ENCODE results near the gene PGM2.
A peak's percentile ranks its signal among the peaks of the same experiment; 100 is the strongest.
"Not testable (repeated sequence)": the region's sequence is repeated elsewhere in the genome, so short reads cannot be mapped to it uniquely, and the experiment has no call there.

PGM2 gene

DNA sequence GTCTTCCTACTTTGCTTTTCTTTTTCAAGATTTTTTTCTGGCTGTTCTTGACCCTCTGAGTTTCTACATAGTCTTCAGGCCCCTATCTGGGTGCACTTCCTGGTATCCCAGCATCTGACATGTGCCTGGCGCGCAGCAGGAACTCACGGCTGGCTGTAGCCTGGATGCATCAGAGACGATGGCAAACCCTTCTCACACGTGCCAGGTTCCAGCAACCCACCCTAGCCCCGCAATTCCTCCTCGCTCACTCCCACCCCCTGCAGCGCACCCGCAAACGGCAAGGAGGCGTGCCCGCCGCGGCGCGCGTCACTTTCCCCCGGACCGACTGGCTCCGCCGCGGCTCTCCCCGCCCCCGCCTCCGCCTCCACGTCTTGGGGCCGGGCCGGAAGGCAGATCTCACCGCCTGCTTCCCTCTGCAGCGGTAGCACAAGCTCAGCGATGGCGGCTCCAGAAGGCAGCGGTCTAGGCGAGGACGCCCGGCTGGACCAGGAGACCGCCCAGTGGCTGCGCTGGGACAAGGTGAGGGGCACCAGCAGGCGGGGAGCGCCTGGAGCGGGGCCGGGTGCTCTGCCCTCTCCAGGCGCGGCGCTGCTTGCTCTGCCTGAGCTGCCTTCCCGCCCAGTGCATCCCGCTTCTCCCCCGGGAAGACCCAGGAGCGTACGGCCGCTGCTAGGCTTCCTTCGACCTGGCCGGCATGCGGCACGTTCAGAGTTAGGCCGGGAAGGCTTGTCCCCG lies at the start of gene PGM2:
PGM2 (plus strand) TSS at position 392 of the 735 bp plus-strand sequence; CDS start at position 439, 47 bp downstream.
- ATAC-seq (peak; percentile 95), DNase-seq (peak; percentile 91)
- Mint-ChIP-seq H3K27me3 (no peaks in the 10 kb centered on the region), H3K27ac (peak within 1 kb of the TSS; percentile 92), H3K9me3 (no peaks in the 10 kb centered on the region), H3K4me1 (peaks cover 30% of the 10 kb centered on the region), H3K4me3 (peak within 1 kb of the TSS; percentile 93), H3K36me3 (ENCODE audit: low read depth) (peaks cover 24% of the 10 kb centered on the region)

DNA sequence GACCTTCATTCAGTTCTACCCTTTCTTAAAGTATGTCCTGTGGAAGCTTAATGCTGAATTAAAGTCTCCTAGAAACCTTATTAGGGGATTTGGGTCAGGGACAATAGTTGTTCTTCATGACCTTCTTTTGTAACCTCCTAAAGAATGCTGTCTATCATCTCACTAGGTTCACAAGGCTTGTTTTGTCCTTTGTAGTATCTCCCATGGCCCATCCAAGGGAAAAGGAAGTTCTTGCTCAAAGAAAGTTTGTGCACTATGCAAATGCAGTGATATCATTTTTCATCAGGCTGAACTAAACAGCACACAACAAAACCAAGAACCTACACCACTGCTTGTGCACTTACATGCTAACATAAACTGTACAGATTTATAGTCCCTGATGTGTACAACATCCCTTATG lies 46.6 kb upstream of the PGM2 start:
- peaks cover 21% of the 10 kb centered on the region for H3K9me3 Mint-ChIP-seq
- no peaks in the 10 kb centered on the region for H3K27me3 Mint-ChIP-seq
- no peak overlapping the region for H3K4me3 Mint-ChIP-seq
- H3K36me3 Mint-ChIP-seq (ENCODE audit: low read depth) = peaks cover 10% of the 10 kb centered on the region
- H3K4me1 Mint-ChIP-seq = peaks cover 14% of the 10 kb centered on the region
- H3K27ac Mint-ChIP-seq = no peak overlapping the region
- no peak for ATAC-seq
- no peak for DNase-seq

DNA sequence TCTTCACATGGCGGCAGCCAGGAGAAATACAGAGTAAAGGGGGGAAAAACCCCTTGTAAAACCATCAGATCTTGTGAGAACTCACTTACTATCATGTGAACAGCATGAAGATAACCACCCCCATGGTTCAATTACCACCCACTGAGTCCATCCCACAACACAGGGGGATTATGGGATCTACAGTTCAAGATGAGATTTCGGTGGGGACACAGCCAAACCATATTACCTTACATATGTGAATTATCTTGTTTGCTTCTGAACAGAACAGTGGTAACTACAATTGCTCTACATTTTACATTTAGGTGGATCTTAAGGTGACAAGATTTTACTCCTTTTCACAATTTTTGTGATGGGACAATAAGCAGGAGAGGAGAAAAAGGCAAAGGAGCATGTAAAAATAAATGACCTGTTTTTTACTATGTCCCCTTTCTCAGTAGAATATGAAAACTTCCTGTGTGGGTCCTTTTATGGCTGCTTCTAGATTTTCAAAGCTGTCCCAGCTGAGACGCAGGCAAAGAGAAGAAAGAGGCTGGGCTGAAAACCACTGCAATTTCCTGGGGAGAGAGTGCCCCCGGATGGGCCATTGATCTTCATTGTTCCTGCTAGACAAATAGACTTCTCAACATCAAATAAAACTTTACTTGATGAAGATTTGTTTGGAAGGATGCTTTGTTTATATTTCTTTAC lies 45.9 kb upstream of the PGM2 start:
- no peak for ATAC-seq
- H3K4me1 Mint-ChIP-seq = peaks cover 14% of the 10 kb centered on the region
- DNase-seq = no peak
- H3K27me3 Mint-ChIP-seq = no peaks in the 10 kb centered on the region
- H3K27ac Mint-ChIP-seq = no peak overlapping the region
- H3K9me3 Mint-ChIP-seq = peaks cover 21% of the 10 kb centered on the region
- H3K36me3 Mint-ChIP-seq (ENCODE audit: low read depth) = peaks cover 10% of the 10 kb centered on the region
- no peak overlapping the region for H3K4me3 Mint-ChIP-seq

DNA sequence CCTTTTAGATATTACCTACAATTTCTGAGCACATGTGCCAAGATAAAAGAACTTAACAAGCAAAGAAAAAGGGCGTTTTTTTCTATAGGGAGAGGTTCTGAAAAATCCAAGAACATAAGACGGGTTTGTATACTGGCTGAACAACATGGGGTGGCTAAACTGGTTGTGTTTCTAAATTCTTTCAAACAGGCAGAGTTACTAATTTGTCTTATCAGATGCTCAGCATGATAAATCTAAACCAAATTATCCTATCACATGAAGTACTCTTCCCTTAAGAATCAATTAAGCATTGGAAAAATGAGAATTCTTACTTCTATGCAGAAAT lies 45.4 kb upstream of the PGM2 start:
- H3K4me1 Mint-ChIP-seq = peaks cover 14% of the 10 kb centered on the region

DNA sequence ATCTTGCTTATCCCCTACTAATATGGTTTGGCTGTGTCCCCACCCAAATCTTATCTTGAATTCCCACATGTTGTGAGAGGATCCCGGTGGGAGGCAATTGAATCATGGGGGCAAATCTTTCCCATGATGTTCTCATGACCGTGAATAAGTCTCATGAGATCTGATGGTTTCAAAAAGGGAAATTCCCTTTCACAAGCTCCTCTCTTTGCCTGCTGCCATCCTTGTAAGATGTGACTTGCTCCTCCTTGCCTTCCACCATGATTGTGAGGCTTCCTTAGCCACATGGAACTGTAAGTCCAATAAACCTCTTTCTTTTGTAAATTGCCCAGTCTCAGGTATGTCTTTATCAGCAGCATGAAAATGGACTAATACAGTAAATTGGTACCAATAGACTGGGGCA lies 40.2 kb upstream of the PGM2 start:
- H3K27ac Mint-ChIP-seq; DNase-seq; ATAC-seq; H3K4me3 Mint-ChIP-seq; H3K4me1 Mint-ChIP-seq; H3K36me3 Mint-ChIP-seq (ENCODE audit: low read depth); H3K27me3 Mint-ChIP-seq: not testable (repeated sequence)
- H3K9me3 Mint-ChIP-seq = peaks cover 23% of the 10 kb centered on the region

More for the DNA sequence above, 45.4 kb upstream of the PGM2 start:
- ATAC-seq = no peak
- H3K4me3 Mint-ChIP-seq = no peak overlapping the region
- DNase-seq = no peak
- peaks cover 21% of the 10 kb centered on the region for H3K9me3 Mint-ChIP-seq
- peaks cover 10% of the 10 kb centered on the region for H3K36me3 Mint-ChIP-seq (ENCODE audit: low read depth)
- no peak overlapping the region for H3K27ac Mint-ChIP-seq
- H3K27me3 Mint-ChIP-seq = no peaks in the 10 kb centered on the region

DNA sequence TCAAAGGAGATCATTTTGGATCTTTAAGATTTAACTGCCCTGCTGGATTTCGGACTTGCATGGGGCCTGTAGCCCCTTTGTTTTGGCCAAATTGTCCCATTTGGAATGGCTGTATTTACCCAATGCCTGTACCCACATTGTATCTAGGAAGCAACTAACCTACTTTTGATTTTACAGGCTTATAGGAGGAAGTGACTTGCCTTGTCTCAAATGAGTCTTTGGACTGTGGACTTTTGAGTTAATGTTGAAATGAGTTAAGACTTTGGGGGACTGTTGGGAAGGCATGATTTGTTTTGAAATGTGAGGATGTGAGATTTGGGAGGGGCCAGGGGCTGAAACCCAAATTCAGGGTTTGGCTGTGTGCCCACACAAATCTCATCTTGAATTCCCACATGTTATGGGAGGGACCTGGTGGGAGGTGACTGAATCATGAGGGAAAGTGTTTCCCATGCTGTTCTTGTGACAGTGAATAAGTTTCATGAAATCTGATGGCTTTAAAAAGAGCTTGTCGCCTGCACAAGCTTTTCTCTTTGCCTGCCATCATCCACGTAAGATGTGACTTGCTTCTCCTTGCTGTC lies 38.5 kb upstream of the PGM2 start:
- not testable (repeated sequence) for H3K4me3 Mint-ChIP-seq; H3K4me1 Mint-ChIP-seq; H3K27me3 Mint-ChIP-seq; H3K36me3 Mint-ChIP-seq (ENCODE audit: low read depth); ATAC-seq; DNase-seq; H3K27ac Mint-ChIP-seq
- peaks cover 21% of the 10 kb centered on the region for H3K9me3 Mint-ChIP-seq

DNA sequence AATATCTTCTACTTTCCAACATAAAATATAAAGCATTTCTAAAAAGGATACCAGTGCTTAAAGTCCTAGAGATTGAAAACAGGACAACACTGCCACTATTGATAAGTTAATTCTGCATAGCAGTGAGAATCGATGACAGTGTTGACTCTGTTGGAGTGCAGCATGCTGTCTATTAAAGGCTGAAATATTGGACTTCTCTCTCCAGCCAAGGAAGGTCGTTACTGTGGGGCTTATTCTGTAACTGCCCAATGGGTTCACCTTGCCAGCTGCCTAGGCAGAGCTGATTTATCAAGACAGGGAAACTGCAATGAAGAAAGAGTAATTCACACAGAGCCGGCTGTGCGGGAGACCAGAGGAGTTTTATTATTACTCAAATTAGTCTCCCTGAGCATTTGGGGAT lies 37.7 kb upstream of the PGM2 start:
- H3K4me3 Mint-ChIP-seq = no peak overlapping the region
- ATAC-seq (no peak), DNase-seq (no peak)
- peaks cover 2% of the 10 kb centered on the region for H3K4me1 Mint-ChIP-seq
- H3K27me3 Mint-ChIP-seq = no peaks in the 10 kb centered on the region
- H3K27ac Mint-ChIP-seq = no peak overlapping the region
- H3K9me3 Mint-ChIP-seq = peaks cover 17% of the 10 kb centered on the region
- peaks cover 3% of the 10 kb centered on the region for H3K36me3 Mint-ChIP-seq (ENCODE audit: low read depth)

DNA sequence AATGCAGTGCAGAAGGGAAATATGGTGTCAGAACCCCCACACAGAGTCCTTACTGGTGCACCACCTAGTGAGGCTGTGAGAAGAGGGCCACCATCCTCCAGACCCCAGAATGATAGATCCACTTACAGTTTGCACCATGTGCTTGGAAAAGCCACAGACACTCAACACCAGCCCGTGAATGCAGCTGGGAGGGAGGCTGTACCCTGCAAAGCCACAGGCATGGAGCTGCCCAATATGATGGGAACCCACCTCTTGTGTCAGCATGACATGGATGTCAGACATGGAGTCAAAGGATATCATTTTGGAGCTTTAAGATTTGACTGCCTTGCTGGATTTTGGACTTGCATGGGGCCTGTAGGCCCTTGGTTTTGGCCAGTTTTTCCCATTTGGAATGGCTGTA lies 34.2 kb upstream of the PGM2 start:
- Mint-ChIP-seq H3K27ac (no peak overlapping the region), H3K9me3 (peaks cover 11% of the 10 kb centered on the region), H3K4me3 (no peak overlapping the region), H3K4me1 (peaks cover 2% of the 10 kb centered on the region), H3K36me3 (ENCODE audit: low read depth) (peaks cover 3% of the 10 kb centered on the region), H3K27me3 (no peaks in the 10 kb centered on the region)
- no peak for DNase-seq
- no peak for ATAC-seq

DNA sequence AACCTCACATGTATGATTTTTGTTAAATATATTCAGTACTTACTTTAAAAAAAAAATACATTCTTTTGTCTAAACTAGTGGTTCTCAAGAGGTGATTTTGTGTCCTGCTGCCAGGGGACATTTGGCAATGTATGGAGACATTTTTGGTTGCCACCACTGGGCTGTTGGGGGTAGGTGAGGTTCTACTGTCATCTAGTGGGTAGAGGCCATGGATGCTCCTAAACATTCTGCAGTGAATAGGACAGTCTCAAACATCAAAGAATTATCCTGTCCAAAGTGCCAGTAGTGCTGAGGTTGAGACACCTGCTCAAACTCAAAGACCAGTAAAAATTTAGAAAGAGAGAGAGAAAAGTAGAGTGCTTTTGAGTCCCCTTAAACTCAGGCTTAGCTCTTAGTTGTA lies 32.9 kb upstream of the PGM2 start:
- no peaks in the 10 kb centered on the region for H3K4me1 Mint-ChIP-seq
- H3K4me3 Mint-ChIP-seq = no peak overlapping the region
- DNase-seq = no peak

DNA sequence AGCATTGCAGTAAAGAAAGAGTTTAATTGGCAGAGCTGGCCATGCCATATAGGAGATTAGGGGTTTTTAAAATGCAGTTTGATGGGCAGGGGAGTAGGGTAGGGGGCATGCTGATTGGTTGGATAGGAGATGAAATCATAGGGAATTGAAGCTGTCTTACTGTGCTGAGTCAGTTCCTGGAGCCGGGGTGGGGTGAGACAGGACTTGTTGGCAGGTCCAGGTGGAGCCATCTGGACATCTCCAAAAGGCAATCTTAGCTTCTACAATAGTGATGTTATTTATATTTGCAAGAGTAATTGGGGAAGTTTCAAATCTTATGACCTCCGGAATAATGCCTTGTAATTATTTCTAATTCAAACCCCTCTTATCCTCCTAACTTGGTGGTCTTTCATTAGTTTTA lies 32.4 kb upstream of the PGM2 start:
- no peak for DNase-seq
- H3K4me3 Mint-ChIP-seq = no peak overlapping the region
- peaks cover 3% of the 10 kb centered on the region for H3K36me3 Mint-ChIP-seq (ENCODE audit: low read depth)
- H3K9me3 Mint-ChIP-seq = peaks cover 11% of the 10 kb centered on the region
- no peaks in the 10 kb centered on the region for H3K27me3 Mint-ChIP-seq
- H3K4me1 Mint-ChIP-seq = no peaks in the 10 kb centered on the region
- ATAC-seq = no peak
- no peak overlapping the region for H3K27ac Mint-ChIP-seq

More for the DNA sequence above, 32.9 kb upstream of the PGM2 start:
- Mint-ChIP-seq H3K9me3 (peaks cover 11% of the 10 kb centered on the region), H3K27ac (no peak overlapping the region), H3K27me3 (no peaks in the 10 kb centered on the region), H3K36me3 (ENCODE audit: low read depth) (peaks cover 3% of the 10 kb centered on the region)
- ATAC-seq = no peak

DNA sequence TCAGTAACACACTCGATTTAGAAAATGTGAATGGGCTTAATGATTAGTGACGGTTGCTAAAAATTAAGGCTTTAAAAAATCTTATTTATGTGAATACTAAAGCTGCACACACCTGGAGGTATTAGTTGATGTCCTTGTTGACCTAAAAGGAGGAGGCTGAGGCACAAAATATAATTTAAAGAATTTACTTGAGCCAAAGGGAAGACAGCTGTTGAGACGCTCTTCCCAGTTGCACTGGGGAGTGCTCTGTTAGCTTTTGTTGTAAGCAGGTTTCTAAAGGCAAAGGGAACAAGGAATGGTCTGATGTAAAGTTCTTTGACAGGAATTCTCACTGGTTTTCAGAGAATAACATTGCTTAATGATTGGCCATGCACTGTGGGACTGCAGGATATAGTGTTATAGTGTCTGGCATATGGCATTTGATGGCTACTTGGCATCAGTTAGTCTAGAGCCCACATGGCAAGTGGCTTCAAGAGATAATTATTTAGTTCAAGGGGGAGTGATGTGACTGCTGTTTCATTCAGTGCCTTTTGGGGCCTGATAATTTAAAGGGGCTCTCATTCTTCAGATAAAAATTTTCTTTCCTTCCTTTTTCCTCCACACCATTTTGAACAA lies 30.8 kb upstream of the PGM2 start:
- H3K27ac Mint-ChIP-seq = no peak overlapping the region
- no peak overlapping the region for H3K4me3 Mint-ChIP-seq

DNA sequence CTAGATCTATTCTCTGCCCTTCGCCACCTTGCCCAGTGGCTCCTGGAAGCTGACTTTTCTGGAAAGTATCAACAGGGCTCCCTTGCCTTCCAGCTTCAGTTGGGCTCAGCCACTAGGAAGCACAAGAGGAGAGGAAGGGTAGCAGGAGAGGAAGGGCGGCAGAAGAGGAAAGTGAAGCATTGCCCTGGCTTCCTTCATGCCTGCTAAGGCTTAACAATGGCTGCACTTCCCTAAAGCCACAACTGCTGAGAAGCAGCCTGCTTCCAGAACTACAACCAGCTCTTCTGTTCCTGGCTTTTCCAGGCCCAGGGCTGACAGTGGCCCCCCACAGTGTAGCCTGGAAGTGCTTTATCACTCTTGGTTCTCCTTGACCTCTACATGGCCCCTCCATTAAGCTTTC lies 29.1 kb upstream of the PGM2 start:
- H3K27me3 Mint-ChIP-seq = no peaks in the 10 kb centered on the region
- DNase-seq (no peak), ATAC-seq (no peak)
- H3K36me3 Mint-ChIP-seq (ENCODE audit: low read depth) = peaks cover 3% of the 10 kb centered on the region
- no peak overlapping the region for H3K27ac Mint-ChIP-seq
- no peak overlapping the region for H3K4me3 Mint-ChIP-seq
- H3K9me3 Mint-ChIP-seq = no peaks in the 10 kb centered on the region
- no peaks in the 10 kb centered on the region for H3K4me1 Mint-ChIP-seq

More for the DNA sequence above, 30.8 kb upstream of the PGM2 start:
- DNase-seq = no peak
- no peak for ATAC-seq
- peaks cover 10% of the 10 kb centered on the region for H3K9me3 Mint-ChIP-seq
- peaks cover 3% of the 10 kb centered on the region for H3K36me3 Mint-ChIP-seq (ENCODE audit: low read depth)
- H3K27me3 Mint-ChIP-seq = no peaks in the 10 kb centered on the region
- no peaks in the 10 kb centered on the region for H3K4me1 Mint-ChIP-seq

DNA sequence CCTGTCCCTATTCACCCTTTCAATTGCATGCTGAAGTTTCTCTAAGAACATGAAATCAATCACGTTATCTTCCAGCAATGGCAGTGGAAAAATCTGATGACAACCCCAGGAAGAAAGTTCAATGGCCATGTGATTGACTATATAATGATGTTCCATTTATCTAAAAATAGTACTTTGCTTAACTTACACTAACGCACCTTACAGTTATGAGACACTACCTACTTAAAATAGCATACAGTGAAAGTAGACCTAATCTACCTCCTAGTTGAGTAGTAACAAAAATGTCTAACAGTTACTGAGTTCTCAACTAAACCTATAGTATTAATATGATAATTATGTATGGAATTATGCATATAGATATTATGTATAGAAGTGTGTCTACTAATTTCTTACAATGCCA lies 28.6 kb upstream of the PGM2 start:
- H3K27me3 Mint-ChIP-seq = no peaks in the 10 kb centered on the region
- H3K4me3 Mint-ChIP-seq = no peak overlapping the region
- H3K27ac Mint-ChIP-seq = no peak overlapping the region
- no peaks in the 10 kb centered on the region for H3K9me3 Mint-ChIP-seq
- ATAC-seq (no peak), DNase-seq (no peak)
- H3K36me3 Mint-ChIP-seq (ENCODE audit: low read depth) = peaks cover 3% of the 10 kb centered on the region
- no peaks in the 10 kb centered on the region for H3K4me1 Mint-ChIP-seq

DNA sequence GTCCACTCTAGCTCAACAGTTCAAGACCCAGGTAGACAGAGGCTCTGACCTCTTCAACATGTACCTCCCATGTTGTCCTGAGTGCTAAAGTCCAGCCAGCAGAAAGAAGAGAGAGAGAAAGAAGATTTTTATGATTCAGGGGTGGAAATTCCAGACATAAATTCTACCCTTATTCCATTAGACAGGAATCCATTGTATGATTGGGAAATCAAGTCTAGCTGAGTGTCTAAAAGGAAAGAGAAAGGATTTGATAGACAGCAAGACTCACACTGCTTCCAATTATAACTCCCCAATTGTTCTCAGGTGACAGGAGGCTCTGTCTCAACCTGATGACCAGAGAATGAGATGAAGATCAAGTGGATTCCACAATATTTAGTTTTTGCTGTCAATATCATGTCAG lies 27.9 kb upstream of the PGM2 start:
- H3K27me3 Mint-ChIP-seq = no peaks in the 10 kb centered on the region
- no peaks in the 10 kb centered on the region for H3K9me3 Mint-ChIP-seq
- no peaks in the 10 kb centered on the region for H3K36me3 Mint-ChIP-seq (ENCODE audit: low read depth)
- ATAC-seq = no peak
- H3K4me3 Mint-ChIP-seq = no peak overlapping the region
- H3K4me1 Mint-ChIP-seq = no peaks in the 10 kb centered on the region
- no peak for DNase-seq
- H3K27ac Mint-ChIP-seq = no peak overlapping the region
